GM12801 (cell line): Measurements from ENCODE around the gene DCLK3.

Source experiments
- TF ChIP-seq, protein P1 (sequence below): IDR thresholded peaks from one replicate; pipeline ENCODE4 v1.5.1; 2011; ENCODE audit warnings: control low read depth; ENCODE audit not compliant: insufficient read length; ENCODE audit errors: extremely low read depth

DCLK3 gene

DNA sequence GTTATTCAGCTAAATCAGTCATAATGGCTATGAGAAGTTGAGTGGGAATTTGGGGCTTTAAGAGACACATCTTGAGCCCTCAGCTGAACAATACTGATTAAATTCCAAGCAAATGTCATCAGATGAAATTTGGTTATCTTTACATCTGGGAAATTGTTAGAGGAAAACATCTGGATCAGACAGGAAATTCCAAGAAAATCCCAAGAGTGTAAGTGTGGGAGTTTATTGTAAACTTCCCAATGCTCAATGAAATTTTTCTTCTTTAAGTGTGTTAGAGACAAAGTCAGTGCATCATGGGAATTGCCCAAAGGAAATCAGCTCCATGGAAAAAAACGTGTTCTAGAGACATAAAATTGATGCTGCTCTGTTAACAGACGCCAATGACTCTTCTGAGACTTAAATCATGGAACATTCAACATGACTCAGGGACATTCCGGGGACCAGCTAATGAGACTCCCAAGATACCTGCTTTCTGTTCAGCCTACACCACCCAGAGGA, 19.8 kb upstream of the DCLK3 start:
- TF ChIP-seq, protein P1, sequence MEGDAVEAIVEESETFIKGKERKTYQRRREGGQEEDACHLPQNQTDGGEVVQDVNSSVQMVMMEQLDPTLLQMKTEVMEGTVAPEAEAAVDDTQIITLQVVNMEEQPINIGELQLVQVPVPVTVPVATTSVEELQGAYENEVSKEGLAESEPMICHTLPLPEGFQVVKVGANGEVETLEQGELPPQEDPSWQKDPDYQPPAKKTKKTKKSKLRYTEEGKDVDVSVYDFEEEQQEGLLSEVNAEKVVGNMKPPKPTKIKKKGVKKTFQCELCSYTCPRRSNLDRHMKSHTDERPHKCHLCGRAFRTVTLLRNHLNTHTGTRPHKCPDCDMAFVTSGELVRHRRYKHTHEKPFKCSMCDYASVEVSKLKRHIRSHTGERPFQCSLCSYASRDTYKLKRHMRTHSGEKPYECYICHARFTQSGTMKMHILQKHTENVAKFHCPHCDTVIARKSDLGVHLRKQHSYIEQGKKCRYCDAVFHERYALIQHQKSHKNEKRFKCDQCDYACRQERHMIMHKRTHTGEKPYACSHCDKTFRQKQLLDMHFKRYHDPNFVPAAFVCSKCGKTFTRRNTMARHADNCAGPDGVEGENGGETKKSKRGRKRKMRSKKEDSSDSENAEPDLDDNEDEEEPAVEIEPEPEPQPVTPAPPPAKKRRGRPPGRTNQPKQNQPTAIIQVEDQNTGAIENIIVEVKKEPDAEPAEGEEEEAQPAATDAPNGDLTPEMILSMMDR, result no peak

DNA sequence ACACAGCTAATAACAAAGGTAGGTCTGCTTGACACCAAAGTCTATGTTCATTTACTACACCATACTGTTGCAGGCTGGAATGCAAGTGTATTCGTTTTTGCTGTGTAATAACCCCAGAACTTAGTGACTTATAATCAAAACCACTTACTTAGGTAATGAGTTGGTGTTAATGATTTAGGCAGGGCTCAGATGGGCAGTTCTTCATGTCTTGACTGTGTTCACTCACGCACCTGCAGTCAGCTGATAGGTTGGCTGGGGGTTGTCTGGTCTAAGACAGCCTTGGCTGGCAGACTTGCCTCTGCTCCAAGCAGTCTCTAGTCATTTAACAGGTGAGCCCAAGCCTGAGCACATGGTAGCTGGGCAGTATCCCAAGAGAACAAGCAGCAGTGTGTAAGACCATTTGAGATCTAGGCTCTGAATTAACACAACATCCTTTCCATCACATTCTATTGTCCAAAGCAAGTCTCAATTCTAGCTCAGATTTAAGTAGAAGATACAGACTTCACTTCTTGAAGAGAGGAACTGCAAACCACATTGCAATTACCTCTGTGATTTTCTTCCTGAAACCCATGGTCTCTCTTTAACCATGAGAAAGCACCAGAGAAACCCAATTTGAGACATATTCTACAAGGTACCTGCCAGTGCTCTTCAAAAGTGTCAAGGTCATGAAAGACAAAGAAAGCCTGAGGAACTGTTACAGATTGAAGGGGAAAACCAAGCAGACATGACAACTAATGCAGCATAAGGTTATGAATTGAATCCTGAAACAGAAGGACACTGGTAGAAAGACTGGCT, 13.3 kb upstream of the DCLK3 start:
- TF ChIP-seq, protein P1, result no peak

DNA sequence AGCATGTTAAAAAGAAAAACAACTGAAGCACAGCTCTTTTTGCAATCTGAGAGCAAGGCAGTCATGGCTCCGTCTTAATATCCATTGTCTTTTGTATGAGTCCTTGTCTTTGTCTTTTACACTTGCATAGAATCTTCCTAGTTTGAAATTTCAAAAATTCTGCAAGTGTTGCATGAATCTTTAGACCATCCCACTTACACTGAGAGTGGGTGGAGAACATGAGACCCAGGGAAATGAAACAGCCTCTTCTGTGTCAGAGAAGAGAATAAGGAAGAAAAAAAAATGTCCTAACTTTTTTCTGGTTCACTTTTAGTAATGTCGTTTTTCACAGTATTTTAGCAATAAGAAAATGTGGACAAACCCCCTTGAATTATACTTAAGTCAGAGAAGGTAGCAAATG, 12.1 kb upstream of the DCLK3 start:
- TF ChIP-seq, protein P1, result no peak

DNA sequence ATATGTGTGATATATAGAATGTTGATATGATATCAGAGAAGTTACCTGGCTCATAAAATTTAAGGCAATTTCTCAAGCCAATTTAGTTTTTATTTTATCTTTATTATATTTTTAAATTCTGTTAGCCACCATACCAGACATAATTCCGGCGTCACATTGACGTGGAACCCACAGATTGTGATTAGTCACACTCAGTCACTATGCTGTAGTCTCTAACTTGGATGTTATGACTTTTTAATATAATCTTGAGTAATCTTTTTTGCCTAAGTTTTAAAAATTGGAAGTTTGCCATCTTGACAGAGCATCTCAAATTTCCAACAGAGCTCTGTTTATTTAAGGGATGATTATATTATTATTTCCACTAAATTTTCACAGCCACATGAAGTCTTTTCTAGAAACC, 9.7 kb upstream of the DCLK3 start:
- TF ChIP-seq, protein P1, result no peak

DNA sequence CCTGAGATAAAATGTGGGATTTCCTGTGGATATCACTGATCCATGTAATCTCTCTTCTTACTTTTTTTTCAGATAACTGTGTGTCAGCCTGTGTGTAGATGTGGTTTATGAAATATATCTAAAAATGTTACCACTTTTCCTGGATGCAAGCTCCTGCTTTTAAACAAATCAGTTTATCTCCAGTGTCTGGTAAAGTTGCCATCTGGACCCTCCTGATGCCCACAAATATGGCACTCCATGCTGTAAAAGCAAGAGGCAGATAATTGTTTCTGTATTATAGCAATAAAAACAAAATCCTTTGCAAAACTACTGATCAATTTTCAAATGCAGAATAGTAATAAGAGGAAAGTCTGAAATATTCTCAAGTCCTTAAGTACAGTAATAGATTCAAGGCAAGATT, 7.6 kb upstream of the DCLK3 start:
- TF ChIP-seq, protein P1, result no peak

DNA sequence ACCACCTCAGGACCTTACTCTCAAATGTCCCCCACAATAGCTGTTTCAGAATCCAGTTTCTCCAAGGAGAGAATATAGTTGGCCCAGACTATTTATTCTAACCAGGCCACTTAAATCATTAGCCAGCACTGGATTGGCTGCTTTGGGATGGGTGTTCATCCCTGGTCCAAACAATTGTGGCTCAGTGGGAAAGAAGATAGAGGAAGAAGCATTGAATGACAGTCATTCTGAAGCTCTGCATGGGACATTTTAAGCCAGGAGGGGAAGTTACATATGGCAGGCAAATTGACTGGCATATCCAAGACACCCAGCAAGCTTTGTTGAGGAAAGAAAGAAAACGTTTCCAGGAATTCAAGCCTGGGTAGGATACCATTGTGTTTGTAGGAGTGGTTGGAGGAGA, 5.6 kb upstream of the DCLK3 start:
- TF ChIP-seq, protein P1, result no peak

DNA sequence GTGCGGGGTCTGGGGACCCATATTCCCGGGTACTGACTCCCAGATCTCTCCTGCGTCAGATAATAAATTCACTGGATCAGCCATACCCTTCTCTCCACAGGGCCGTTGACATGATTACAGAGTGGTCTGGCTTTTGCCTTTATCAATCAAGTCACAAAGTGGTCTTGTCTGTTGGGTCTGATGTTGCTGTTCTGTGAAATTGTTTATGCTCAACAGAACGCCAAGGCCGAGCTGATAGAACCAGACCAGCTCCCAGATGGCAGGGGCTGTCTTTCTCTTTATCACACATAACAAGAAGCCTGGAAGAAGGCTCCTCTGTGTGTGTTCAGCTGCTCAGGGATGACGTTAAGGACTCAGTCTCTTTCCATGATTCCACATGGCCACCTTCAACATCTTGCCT, 751 bp upstream of the DCLK3 start:
- TF ChIP-seq, protein P1, result no peak
